WI38 (cell line): ENCODE data around the gene FLNC.

Source experiments
- H3K4me3 ChIP-seq: 2 replicates; pipeline ENCODE4 v1.5.1; 2011; ENCODE audit warnings: low read depth, mild to moderate bottlenecking, control low read depth, low read length
- CTCF ChIP-seq: IDR thresholded peaks from 2 replicates; pipeline ENCODE4 v1.5.1; 2012; ENCODE audit warnings: low read depth, mild to moderate bottlenecking, control low read depth, low read length

Gene FLNC, protein sequence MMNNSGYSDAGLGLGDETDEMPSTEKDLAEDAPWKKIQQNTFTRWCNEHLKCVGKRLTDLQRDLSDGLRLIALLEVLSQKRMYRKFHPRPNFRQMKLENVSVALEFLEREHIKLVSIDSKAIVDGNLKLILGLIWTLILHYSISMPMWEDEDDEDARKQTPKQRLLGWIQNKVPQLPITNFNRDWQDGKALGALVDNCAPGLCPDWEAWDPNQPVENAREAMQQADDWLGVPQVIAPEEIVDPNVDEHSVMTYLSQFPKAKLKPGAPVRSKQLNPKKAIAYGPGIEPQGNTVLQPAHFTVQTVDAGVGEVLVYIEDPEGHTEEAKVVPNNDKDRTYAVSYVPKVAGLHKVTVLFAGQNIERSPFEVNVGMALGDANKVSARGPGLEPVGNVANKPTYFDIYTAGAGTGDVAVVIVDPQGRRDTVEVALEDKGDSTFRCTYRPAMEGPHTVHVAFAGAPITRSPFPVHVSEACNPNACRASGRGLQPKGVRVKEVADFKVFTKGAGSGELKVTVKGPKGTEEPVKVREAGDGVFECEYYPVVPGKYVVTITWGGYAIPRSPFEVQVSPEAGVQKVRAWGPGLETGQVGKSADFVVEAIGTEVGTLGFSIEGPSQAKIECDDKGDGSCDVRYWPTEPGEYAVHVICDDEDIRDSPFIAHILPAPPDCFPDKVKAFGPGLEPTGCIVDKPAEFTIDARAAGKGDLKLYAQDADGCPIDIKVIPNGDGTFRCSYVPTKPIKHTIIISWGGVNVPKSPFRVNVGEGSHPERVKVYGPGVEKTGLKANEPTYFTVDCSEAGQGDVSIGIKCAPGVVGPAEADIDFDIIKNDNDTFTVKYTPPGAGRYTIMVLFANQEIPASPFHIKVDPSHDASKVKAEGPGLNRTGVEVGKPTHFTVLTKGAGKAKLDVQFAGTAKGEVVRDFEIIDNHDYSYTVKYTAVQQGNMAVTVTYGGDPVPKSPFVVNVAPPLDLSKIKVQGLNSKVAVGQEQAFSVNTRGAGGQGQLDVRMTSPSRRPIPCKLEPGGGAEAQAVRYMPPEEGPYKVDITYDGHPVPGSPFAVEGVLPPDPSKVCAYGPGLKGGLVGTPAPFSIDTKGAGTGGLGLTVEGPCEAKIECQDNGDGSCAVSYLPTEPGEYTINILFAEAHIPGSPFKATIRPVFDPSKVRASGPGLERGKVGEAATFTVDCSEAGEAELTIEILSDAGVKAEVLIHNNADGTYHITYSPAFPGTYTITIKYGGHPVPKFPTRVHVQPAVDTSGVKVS (N-terminal part only)

DNA sequence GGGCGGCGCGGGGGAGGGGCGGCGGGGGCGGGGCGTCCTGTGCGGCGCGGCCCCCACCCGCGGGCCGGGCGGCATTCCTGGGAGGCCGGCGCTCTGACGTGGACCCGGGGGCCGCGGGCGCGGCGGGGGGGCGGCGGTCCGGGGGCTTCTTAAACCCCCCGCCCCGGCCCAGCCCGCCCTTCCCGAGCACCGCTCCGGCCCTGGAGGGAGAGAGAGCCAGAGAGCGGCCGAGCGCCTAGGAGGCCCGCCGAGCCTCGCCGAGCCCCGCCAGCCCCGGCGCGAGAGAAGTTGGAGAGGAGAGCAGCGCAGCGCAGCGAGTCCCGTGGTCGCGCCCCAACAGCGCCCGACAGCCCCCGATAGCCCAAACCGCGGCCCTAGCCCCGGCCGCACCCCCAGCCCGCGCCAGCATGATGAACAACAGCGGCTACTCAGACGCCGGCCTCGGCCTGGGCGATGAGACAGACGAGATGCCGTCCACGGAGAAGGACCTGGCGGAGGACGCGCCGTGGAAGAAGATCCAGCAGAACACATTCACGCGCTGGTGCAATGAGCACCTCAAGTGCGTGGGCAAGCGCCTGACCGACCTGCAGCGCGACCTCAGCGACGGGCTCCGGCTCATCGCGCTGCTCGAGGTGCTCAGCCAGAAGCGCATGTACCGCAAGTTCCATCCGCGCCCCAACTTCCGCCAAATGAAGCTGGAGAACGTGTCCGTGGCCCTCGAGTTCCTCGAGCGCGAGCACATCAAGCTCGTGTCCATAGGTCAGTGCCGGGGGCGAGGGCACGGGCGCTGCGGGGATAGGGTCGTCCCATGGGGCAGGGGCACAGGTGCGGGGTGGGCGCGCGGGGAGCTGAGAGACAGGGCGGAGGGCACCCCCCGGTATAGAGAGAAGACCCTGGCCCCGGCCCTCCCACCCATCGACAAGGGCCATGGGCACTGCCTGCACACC, at the start of gene FLNC:
FLNC (plus strand) TSS at position 176 of the 947 bp plus-strand sequence; CDS start at position 408, 232 bp downstream.
- no peak for TF ChIP-seq CTCF

GRCh38 chr7:128781126-128781525, 49.1 kb upstream of the FLNC start:
- TF ChIP-seq CTCF = no peak
- H3K4me3 ChIP-seq = no peak overlapping the region

More for the DNA sequence above, at the start of gene FLNC:
- H3K4me3 ChIP-seq = peak within 1 kb of the TSS; percentile 96

DNA sequence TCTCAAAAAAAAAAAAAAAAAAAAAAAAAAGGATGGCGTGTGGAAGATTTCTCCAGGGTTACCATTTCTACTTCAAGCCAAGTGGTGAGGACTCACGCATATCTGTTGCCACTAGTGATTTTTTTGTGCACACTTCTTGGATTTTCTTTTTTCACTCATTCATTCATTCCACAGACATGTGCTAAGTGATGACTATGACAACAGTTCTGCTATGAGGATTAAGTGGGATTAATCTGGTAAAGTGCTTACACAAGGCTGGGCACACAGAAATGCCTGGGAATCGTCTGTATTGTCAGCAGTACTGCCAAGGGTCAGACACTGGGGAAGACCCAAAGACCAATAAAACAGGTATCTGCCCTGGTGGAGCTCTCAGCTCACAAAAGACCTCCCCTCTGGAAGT, 48.4 kb upstream of the FLNC start:
- H3K4me3 ChIP-seq = no peak overlapping the region
- TF ChIP-seq CTCF = no peak

GRCh38 chr7:128783143-128783861, 46.9 kb upstream of the FLNC start:
- TF ChIP-seq CTCF = no peak
- H3K4me3 ChIP-seq = no peak overlapping the region

GRCh38 chr7:128785738-128786137, 44.5 kb upstream of the FLNC start:
- TF ChIP-seq CTCF = no peak
- H3K4me3 ChIP-seq = no peak overlapping the region
